ENCODE results near the gene PTPRR. TPM values are rescaled to one million over a fixed set of nuclear protein-coding genes. Genes with fewer than 3 reads are reported as not detected.

PTPRR gene, protein sequence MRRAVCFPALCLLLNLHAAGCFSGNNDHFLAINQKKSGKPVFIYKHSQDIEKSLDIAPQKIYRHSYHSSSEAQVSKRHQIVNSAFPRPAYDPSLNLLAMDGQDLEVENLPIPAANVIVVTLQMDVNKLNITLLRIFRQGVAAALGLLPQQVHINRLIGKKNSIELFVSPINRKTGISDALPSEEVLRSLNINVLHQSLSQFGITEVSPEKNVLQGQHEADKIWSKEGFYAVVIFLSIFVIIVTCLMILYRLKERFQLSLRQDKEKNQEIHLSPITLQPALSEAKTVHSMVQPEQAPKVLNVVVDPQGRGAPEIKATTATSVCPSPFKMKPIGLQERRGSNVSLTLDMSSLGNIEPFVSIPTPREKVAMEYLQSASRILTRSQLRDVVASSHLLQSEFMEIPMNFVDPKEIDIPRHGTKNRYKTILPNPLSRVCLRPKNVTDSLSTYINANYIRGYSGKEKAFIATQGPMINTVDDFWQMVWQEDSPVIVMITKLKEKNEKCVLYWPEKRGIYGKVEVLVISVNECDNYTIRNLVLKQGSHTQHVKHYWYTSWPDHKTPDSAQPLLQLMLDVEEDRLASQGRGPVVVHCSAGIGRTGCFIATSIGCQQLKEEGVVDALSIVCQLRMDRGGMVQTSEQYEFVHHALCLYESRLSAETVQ
- total RNA-seq: under 1 TPM; 0.37 to 0.51 TPM

DNA sequence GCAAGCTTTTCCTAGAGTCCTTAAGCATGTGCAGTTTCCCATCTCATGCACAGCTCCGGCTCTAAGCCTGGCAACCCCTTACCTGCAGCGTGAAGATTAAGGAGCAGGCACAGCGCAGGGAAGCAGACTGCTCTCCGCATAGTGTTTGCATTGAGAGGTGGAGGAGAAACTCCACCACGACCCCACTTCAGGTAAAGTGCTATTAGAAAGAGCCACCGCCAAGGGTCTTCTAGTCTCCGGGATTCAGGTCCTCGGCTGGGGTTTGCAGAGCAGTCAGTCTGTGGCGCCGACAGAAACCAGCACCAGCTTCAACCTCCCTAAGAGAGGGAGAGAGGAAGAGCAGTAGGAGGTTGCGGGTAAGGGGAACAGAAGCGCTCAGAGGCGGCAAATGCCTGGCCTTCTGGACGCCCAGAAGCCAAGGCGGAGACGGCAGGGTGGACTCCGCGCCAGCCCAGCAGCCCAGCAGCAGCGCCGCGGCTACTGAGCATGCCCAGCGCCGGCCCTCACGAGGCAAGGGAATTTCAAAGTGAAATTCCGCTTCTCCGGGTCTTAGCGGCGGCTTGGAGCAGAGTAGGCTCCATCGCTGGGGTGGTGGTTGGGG lies at the start of gene PTPRR:
TSS of gene PTPRR (minus strand) at position 488 of the 601 bp plus-strand sequence. CDS start at position 140, 348 bp downstream.
- TF ChIP-seq, protein P1, sequence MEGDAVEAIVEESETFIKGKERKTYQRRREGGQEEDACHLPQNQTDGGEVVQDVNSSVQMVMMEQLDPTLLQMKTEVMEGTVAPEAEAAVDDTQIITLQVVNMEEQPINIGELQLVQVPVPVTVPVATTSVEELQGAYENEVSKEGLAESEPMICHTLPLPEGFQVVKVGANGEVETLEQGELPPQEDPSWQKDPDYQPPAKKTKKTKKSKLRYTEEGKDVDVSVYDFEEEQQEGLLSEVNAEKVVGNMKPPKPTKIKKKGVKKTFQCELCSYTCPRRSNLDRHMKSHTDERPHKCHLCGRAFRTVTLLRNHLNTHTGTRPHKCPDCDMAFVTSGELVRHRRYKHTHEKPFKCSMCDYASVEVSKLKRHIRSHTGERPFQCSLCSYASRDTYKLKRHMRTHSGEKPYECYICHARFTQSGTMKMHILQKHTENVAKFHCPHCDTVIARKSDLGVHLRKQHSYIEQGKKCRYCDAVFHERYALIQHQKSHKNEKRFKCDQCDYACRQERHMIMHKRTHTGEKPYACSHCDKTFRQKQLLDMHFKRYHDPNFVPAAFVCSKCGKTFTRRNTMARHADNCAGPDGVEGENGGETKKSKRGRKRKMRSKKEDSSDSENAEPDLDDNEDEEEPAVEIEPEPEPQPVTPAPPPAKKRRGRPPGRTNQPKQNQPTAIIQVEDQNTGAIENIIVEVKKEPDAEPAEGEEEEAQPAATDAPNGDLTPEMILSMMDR (IDR thresholded peaks at IDR 0.05): no peak
- Histone ChIP-seq H3K4me3 (peak within 1 kb of the TSS in 1 of 2 donors; percentile 13), H3K27ac (no peak within 1 kb of the TSS), H3K36me3 (no peaks in the 10 kb centered on the region), H3K4me1 (peaks cover 0 to 8% of the 10 kb centered on the region in 2 donors), H3K9me3 (no peaks in the 10 kb centered on the region), H3K27me3 (no peaks in the 10 kb centered on the region)
- no peak for DNase-seq (ENCODE audit: low spot score)

DNA sequence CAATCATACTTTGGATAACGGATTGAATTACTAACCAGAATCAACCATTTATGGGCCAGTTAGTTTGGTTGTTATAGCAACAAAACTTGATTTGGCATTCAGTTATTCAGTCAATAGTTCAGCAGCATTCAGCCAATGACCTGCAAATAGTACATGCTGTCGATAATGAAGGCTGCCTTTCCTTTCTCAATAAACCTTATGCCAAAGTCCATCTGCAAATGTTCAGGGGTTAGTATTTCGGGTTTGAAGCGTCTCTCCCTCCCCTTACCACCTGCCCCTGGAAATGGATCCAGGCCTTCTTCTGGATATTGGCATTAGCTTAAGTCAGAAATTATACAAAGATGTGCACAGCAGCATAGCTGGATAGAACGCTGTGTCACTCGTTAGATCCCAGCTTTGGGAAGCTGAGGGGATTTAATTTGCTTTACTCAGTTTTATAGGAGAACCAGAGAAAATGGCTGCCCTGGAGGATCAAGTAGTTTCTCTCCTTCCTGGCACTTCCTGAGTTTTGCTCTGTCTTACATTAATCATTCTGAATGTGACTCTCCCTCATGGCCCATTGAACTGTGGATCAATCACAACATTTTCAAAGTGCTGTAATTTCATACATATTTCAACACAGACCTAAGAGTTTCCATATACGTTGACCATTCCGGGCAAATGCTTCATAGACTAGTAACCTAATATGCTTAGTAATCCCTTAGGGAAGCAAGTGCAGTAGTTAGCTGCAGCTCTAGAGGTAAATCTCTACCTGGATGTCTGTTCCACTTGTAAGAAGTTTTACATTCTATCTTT lies 46.7 kb upstream of the PTPRR start:
- no peaks in the 10 kb centered on the region for H3K4me1 ChIP-seq
- no peak for DNase-seq (ENCODE audit: low spot score)
- H3K4me3 ChIP-seq: no peak overlapping the region
- TF ChIP-seq, protein P1 (IDR thresholded peaks at IDR 0.05): no peak
- no peaks in the 10 kb centered on the region for H3K9me3 ChIP-seq
- no peaks in the 10 kb centered on the region for H3K27me3 ChIP-seq
- no peaks in the 10 kb centered on the region for H3K36me3 ChIP-seq
- H3K27ac ChIP-seq: no peak overlapping the region

DNA sequence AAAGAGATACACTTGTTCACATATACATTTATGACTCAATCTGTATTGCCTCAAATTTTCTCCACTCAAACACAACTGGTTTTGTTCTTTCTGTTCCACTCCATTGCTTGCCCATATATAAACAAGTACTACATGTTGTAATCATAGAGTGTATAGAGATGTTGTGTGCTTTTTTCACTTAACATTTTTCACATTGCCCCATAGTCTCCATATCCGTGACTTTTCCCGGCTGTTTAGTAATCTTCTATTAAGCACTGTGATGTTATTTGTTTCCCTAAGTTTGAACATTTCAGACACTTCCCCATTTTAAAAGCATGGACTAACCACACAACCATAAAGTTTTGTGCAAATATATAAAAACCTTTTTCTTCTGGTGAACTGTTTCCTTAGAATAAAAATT lies 45.5 kb upstream of the PTPRR start:
- H3K27ac ChIP-seq: no peak overlapping the region
- DNase-seq (ENCODE audit: low spot score): no peak
- H3K36me3 ChIP-seq: no peaks in the 10 kb centered on the region
- no peaks in the 10 kb centered on the region for H3K9me3 ChIP-seq
- H3K27me3 ChIP-seq: no peaks in the 10 kb centered on the region
- H3K4me1 ChIP-seq: no peaks in the 10 kb centered on the region
- TF ChIP-seq, protein P1 (IDR thresholded peaks at IDR 0.05): no peak
- no peak overlapping the region for H3K4me3 ChIP-seq

DNA sequence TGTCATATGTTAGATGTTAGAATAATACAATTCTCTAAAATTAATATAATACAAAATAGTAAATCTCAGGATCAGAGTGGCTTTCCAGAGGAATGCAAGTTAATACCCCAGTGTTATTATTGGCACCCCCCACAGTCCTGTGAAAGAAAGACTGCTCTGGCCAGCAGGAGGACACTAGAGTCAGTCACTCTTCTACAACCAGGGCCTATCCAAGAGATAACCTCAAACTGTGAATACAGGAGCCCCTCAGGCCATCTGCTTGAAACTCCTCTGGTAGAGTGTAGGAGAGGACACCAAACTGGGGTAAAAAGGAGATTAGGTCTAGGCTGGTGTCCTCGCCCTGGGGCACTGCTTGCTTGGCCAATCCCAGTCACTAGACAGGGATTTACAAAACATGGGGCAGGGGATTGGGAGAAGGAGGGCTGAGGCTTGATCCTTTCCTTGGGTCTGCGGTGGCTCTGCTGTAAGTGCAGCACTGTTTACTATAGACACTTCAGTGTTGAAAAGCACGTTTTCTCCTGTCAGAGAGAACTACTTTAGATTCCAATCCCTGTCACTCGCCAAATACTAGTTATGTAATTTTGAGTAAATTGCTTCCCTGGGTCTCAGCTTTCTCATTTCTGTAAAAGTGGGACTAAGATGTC lies 44.5 kb upstream of the PTPRR start:
- H3K9me3 ChIP-seq: no peaks in the 10 kb centered on the region
- no peaks in the 10 kb centered on the region for H3K36me3 ChIP-seq
- TF ChIP-seq, protein P1 (IDR thresholded peaks at IDR 0.05): no peak
- H3K4me3 ChIP-seq: no peak overlapping the region
- no peaks in the 10 kb centered on the region for H3K27me3 ChIP-seq
- H3K4me1 ChIP-seq: no peaks in the 10 kb centered on the region
- no peak overlapping the region for H3K27ac ChIP-seq
- no peak for DNase-seq (ENCODE audit: low spot score)

DNA sequence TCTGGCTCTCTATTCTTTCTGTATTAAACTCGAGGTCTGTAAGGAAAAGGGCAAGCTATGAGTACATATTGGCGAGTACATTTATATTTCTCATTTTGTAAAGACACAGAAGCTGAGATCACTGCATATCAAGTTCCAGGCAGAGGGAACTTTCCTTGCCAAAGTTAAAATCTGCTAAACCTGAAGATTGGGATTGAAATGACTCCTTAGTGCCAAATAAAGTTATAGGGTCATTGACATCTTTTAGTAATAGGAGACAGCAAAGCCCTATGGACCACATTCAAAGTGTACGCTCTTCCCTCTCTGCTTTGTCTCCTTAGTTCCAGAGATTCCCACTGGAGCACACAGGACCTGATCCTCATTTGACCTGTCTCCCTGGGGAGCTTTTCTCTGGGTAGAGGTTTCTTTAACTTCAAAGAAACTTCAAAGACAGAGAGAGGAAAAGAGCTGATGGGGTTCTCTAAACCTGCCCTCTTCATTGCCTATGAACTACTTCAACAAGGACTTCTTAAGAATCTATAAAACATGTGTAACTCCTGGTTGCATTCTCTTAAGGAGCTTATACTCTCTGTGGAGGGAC lies 42.6 kb upstream of the PTPRR start:
- no peak overlapping the region for H3K4me3 ChIP-seq
- DNase-seq (ENCODE audit: low spot score): no peak
- TF ChIP-seq, protein P1 (IDR thresholded peaks at IDR 0.05): no peak
- no peaks in the 10 kb centered on the region for H3K36me3 ChIP-seq
- no peaks in the 10 kb centered on the region for H3K4me1 ChIP-seq
- H3K27ac ChIP-seq: no peak overlapping the region
- H3K9me3 ChIP-seq: no peaks in the 10 kb centered on the region
- no peaks in the 10 kb centered on the region for H3K27me3 ChIP-seq

All from right atrium auricular region (tissue), 2 donors.